ENCODE measurements around the gene OVCH2.
"Not testable (repeated sequence)": the region's sequence is repeated elsewhere in the genome, so short reads cannot be mapped to it uniquely, and the experiment has no call there.

OVCH2 gene, protein sequence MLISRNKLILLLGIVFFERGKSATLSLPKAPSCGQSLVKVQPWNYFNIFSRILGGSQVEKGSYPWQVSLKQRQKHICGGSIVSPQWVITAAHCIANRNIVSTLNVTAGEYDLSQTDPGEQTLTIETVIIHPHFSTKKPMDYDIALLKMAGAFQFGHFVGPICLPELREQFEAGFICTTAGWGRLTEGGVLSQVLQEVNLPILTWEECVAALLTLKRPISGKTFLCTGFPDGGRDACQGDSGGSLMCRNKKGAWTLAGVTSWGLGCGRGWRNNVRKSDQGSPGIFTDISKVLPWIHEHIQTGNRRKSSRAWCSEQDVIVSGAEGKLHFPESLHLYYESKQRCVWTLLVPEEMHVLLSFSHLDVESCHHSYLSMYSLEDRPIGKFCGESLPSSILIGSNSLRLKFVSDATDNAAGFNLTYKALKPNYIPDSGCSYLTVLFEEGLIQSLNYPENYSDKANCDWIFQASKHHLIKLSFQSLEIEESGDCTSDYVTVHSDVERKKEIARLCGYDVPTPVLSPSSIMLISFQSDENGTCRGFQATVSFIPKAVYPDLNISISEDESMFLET

GRCh38 chr11:7706377-7706776 is at the start of gene OVCH2:
Gene OVCH2, minus strand, starts transcription at chr11:7706477. Its CDS starts 83 bp downstream, at chr11:7706394.
- no peak for DNase-seq (ENCODE audit: low read depth)
- H3K4me3 ChIP-seq (replicated peaks; ENCODE audit: low read depth, low read length): no peak within 1 kb of the TSS
- no peak for TF ChIP-seq CTCF (IDR thresholded peaks at IDR 0.05; ENCODE audit: low read length, missing control alignments)

DNA sequence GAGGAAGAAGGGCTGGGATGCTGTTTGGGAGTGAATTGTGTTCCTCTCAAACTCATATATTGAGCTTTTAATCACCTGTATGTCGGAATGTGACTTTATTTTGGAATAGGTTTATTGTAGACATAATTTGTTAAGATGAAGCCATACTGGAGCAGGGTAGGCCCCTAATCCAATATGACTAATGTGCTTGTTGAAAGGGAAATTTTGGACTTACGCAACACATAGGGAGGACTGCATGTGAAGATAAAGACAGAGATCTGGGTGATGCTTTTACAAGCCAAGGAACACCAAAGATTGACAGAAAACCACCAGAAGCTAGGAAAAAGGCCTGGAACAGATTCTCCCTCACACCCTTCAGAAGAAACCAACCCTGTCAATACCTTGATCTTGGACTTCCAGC is 43.2 kb upstream of the OVCH2 start:
- no peak overlapping the region for H3K4me3 ChIP-seq (replicated peaks; ENCODE audit: low read depth, low read length)
- DNase-seq (ENCODE audit: low read depth): peak; percentile 30
- no peak for TF ChIP-seq CTCF (IDR thresholded peaks at IDR 0.05; ENCODE audit: low read length, missing control alignments)

DNA sequence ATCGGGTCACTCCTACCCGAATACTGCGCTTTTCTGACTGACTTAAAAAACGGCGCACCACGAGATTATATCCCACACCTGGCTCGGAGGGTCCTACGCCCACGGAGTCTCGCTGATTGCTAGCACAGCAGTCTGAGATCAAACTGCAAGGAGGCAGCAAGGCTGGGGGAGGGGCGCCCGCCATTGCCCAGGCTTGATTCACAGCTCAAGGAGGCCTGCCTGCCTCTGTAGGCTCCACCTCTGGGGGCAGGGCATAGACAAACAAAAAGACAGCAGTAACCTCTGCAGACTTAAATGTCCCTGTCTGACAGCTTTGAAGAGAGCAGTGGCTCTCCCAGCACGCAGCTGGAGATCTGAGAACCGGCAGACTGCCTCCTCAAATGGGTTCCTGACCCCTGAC is 28.5 kb upstream of the OVCH2 start:
- not testable (repeated sequence) for DNase-seq (ENCODE audit: low read depth); H3K4me3 ChIP-seq (replicated peaks; ENCODE audit: low read depth, low read length)

- no peak overlapping the region for H3K4me3 ChIP-seq (replicated peaks; ENCODE audit: low read depth, low read length)
- TF ChIP-seq CTCF (IDR thresholded peaks at IDR 0.05; ENCODE audit: low read length, missing control alignments): no peak
- no peak for DNase-seq (ENCODE audit: low read depth)
Observed at GRCh38 chr11:7714786-7715185, 8.5 kb upstream of the OVCH2 start.

- no peak for TF ChIP-seq CTCF (IDR thresholded peaks at IDR 0.05; ENCODE audit: low read length, missing control alignments)
- H3K4me3 ChIP-seq (replicated peaks; ENCODE audit: low read depth, low read length): no peak overlapping the region
- no peak for DNase-seq (ENCODE audit: low read depth)
Observed at GRCh38 chr11:7703740-7704139, 2.5 kb downstream of the OVCH2 start.

DNA sequence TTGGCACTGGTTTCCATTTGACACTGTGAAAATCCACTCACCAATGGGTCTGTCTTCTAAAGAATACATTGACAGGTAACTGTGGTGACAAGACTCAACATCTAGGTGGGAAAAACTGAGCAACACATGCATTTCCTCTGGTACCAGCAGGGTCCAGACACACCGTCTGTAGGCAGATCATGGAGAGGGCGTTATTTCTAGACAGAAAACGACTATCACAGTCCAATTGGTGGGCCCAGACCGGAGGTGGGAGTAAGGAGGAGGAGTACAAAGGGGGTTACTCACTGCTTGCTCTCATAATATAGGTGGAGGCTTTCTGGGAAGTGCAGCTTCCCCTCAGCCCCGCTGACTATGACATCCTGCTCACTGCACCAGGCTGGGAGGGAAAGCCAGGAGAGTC is 9.9 kb downstream of the OVCH2 start:
- DNase-seq (ENCODE audit: low read depth): no peak
- no peak overlapping the region for H3K4me3 ChIP-seq (replicated peaks; ENCODE audit: low read depth, low read length)
- TF ChIP-seq CTCF (IDR thresholded peaks at IDR 0.05; ENCODE audit: low read length, missing control alignments): no peak

GRCh38 chr11:7694235-7694634 is 12.0 kb downstream of the OVCH2 start:
- H3K4me3 ChIP-seq (replicated peaks; ENCODE audit: low read depth, low read length): no peak overlapping the region
- TF ChIP-seq CTCF (IDR thresholded peaks at IDR 0.05; ENCODE audit: low read length, missing control alignments): no peak
- no peak for DNase-seq (ENCODE audit: low read depth)
